Right kidney (tissue), 1 donor: ENCODE results near the gene C16orf82.

Experiments
- DNase-seq: peaks from one replicate; pipeline ENCODE4 v3.0.0-alpha.2; 2016

The C16orf82 gene

DNA sequence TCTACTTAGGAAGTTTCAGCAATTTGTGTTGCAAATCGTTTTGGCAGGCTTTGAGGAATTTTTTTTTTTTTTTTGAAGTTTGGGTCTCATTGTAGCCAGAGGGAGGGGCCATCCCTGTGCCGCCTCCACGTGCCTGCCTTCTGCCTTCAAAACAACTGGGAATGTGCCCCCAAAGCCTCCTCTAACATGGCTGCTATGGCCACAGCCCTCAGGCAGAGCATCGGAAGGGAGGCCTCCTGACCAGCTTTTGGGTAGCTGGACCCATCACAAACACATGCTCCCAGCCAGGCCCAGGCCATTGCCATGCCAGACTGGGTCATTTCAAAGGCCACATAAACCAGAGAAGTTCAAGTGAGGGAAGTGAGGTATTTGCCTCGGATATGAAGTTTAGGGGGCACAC lies 21.5 kb downstream of the C16orf82 start:
- DNase-seq = no peak

DNA sequence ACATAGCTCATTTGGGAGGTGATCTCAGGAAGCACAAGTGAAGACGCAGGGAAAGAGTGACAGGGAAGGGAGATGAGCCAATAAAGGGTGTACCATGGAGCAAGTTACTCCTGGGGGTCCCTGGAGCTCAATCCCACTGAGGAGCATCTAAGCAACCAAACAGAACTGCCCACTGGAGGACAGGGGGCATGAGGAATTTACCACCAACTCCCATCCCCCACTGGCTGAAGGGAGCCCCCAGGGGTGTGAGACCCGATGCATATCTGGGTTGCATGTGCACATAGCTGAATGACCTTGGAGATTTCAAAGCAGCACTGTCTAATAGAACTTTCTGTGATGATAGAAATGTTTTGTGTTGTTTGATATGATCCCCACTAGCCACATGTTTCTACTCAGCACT lies 29.6 kb downstream of the C16orf82 start:
- no peak for DNase-seq

- DNase-seq = no peak
Observed at GRCh38 chr16:27097800-27098230, 31.1 kb downstream of the C16orf82 start.

DNA sequence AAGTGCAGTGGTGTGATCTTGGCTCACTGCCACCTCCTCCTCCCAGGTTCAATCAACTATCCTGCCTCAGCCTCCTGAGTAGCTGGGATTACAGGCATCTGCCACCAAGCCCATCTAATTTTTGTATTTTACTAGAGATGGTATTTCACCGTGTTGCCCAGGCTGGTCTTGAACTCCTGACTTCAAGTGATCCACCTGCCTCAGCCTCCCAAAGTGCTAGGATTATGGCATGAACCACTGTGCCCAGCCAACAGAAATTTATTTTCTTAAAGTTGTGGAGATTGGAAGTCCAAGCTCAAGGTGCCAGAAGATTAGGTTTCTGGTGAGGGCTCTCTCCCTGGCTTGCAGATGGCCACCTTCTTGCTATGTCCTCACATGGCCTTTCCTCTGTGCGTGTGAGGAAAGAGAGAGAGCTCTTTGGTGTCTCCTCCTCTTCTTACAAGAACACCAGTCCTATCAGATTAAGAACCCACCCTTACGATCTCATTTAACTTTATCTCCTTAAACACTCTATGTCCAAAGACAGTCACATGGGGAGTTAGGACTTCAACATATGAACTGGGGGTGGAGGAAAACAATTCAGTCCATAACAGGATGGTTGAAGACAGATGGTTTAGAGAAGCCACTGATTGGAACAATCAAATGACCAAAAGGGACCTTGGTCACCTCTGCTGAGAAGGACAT lies 31.8 kb downstream of the C16orf82 start:
- DNase-seq = no peak

DNA sequence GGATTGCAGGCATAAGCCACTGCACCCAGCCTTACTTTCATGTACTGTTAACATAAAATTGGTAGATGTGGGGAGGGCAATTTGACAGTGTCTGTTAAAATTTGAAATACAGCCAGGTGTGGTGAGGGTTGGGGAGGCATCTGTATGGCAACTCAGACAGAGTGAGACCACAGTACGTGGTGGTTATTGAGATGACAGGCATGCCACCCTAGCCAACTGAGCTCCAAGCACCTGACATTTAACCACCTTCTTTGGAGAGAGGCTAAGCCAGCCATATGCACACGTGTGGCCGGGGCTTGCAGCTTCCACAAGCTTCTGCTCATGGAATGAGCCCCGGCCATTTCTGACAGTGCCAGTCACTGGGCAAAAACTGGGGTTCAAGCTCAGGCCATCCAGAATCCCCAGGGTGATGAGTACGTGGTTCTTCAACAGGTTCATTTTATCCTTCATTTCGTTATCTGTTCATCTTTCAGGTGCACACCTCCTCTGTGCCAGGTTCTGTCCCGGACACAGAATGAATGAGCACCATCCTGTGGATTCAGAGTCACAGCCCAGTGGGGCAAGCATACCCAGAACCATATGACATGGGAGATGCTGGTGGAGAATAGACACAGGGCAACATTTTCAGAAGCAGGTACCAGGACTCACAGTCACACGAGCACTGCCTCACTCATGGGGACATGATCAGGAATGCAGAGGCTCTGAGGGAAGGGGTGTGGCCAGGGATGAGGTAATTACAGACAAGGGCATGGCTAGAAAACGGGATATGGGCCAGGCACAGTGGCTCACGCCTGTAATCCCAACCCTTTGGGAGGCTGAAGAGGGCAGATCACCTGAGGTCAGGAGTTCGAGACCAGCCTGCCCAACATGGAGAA lies 36.2 kb downstream of the C16orf82 start:
- no peak for DNase-seq

DNA sequence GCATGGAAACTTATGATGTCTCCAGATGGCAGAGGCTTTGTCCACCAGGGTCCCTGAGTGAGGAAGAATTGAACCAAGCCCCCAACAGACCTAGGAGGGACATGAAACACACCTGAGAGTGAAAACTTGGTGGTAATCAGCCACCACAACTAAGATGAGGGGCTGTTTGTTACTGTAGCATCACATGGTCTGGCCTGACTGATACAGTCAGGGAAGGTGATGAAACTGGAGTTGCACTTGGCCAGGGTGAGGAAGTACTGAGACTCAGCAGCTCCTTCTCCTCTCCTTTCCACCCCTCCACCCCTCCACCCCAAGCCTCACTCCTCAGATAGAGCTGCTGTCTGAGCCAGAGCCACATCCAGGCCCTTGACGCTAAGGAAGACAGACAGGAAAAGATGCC lies 37.2 kb downstream of the C16orf82 start:
- no peak for DNase-seq

GRCh38 chr16:27106305-27106704 lies 39.6 kb downstream of the C16orf82 start:
- no peak for DNase-seq

DNA sequence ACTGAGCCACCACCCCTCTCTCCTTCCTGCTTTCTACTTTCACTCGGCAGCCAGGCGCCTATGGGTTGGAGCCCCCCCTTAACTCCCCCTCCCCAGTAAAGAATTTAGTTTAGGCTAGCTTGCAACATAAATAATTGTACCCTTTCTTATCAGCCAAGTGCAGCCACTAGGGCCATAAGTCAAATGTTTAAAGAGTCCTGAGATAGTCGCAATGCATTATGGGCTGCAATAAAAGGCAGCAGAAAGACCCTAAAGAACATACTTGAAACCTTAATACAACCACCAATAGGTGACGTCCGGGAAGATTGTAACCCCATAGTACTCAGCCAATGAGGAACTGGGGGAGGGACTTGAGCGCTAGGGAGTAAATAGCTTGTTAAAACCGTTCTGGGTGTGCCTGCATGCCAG lies 40.5 kb downstream of the C16orf82 start:
- DNase-seq = no peak

DNA sequence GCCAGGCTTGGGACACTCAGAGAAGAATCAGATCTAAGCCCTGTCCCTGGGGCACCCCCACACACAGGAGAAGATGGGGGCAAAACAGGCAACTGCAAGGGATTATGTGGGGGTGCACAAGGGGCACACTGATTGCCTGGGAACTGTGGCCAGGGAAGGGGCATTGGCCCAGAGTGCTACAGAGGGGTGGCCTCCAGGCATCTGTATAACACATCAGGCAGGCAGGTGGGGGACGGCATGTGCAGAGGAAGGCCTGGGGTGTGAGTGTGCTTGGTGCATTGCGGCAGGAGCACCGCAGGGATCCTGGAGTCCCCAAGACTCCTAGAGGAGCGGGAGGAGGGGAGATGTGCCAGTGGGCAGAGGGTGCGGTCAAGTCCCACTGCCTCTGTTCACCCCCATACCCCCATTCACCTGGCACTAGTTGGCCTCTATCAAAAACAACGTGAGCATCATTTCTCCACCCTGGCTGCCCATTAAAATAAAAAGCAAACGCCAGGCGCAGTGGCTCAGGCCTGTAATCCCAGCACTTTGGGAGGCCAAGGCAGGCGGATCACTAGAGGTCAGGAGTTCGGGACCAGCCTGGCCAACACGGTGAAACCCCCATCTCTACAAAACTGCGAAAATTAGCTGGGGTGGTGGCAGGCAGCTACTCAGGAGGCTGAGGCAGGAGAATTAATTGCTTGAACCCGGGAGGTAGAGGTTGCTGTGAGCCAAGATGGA lies 41.5 kb downstream of the C16orf82 start:
- no peak for DNase-seq

DNA sequence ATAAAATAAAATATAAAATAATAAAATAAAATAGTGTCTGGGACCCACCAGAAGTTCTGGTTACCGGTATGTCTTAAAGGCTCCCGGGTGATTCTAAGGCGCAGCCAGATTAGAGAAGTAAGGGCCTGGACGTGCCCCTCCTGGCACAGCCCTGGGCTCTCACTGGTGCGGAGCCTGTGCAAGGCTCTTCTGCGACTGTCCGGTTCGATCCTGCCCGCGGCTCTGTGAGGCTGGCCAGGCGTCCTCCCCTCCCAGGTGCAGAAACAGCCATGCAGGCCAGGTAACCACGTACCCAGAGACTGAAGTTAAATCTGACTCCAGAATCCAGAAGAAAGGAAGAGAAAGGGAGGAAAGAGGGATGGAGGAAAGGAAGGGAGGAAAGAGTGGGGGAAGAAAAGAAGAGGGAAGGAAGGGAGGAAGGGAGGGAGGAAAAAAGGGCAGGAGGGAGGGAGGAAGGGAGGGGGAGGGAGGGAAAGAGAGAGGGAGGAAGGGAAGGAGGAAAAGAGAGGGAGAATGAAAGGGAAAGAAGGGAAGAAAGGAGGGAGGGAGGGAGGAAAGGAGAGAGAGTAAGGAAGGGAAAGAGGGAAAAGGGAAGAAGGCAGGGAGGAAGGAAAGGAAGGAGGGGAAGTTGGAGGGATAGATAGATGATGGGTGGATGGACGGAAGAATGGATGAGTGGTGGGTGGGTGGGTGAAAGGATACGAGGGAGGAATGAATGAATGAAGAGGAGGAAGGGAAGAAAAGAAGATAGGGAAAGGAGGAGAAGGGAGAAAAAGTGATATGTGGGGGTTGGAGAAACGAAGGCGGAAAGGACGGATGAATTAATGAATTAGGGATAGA lies 42.3 kb downstream of the C16orf82 start:
- DNase-seq = no peak

GRCh38 chr16:27109666-27110523 lies 43.2 kb downstream of the C16orf82 start:
- peak; percentile 79 for DNase-seq

GRCh38 chr16:27110524-27110896 lies 43.8 kb downstream of the C16orf82 start:
- DNase-seq = no peak

GRCh38 chr16:27111486-27111885 lies 44.8 kb downstream of the C16orf82 start:
- DNase-seq = no peak

DNA sequence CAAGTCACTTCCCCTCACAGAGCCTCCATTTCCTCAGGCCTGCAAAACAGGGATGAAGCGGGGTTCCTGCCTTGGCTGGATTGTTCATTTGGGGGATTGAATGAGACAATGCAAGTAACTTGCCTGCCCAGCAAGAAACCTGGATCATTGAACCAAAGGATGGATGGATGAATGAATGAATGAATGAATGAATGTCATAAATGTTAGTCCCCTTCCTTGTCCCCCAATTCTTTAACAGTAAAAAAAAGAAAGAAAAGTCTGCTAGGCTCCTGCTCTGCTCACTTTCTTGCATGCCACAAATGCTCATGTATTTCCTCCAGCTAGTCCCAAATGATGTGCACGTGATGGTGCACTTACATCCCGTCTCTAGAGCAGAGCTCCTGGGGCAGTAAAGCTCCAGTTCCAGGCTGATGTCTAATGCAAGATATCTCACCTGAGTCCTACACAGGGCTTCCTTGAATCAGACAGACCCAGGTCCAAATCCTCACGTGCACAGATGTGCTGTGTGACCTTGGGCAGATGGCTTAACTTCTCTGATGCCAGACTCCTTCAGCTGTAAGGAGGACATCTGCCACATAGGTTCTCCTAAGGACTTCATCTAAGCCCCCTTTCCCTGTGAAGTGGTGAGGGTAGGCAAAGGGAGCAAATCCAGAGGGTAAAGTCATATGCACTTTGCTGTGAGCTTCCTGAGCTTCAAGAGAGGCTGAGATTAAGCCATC lies 45.5 kb downstream of the C16orf82 start:
- no peak for DNase-seq

DNA sequence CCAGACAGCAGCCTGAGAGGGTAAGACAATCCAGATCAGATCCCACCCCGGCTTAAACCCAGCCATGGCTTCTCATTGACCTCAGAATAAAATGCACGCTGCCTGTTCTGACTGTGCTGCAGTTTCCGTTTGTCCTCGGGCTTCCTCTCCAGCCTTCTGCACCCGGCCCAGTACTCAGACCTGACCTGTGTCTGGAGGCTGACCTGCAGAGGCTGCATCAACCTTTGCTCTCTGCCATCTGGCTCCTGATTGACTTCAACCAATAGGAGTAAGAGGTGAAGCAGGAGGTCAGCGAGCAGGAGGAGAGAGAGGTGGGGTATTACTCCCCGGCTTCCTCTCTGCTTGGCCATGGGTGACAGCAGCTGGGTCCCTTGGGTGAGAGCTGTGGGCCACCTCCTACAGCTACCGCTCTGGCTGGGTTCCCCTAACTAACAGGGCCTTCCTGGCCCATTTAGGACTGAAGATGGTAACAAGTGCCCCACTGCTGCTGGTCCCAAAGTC lies 46.7 kb downstream of the C16orf82 start:
- no peak for DNase-seq

DNA sequence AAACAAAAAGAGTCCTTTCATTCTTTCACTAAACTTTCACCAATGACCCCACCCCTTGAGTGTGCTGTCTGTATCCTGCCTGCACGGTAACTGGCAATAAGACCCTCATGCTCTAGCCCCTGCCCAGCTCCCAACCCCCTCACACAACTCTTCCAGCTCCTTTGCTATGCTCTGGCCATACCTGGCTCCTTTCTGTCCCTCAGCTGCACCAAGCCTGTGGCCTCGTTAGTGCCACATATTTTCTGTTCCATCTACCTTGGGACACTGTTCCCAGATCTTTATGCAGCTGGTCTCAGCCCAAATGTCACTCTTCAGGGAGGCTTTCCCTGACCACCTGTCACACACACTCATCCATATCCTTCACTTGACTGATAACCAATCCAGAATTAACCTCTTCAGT lies 47.3 kb downstream of the C16orf82 start:
- DNase-seq = no peak

GRCh38 chr16:27118526-27118925 lies 51.8 kb downstream of the C16orf82 start:
- no peak for DNase-seq
